Uterus (tissue), 4 donors: ENCODE measurements around the gene GTPBP4. TPM values are rescaled to one million over a fixed set of nuclear protein-coding genes. Genes with fewer than 3 reads are reported as not detected.

ENCODE experiments used
- DNase-seq, 2 donors: peaks; one replicate each; pipeline ENCODE4 v3.0.0-alpha.2; 2019 to 2020
- H3K27ac ChIP-seq, 2 donors: fragments of 200-600 bp; sonication (generic); 1 replicate in 1 of 2; 2 replicates in 1 of 2; pipeline ENCODE4 v1.5.1; 2016 to 2018
- H3K27me3 ChIP-seq, 2 donors: fragments of 200-600 bp; sonication (generic); one replicate each; pipeline ENCODE4 v1.5.1; 2018 to 2019; ENCODE audit warnings: control low read depth in 1 of 2
- H3K36me3 ChIP-seq, 2 donors: fragments of 200-600 bp; sonication (generic); one replicate each; pipeline ENCODE4 v1.5.1; 2019; ENCODE audit warnings: control low read depth in 1 of 2
- H3K4me1 ChIP-seq, 2 donors: fragments of 200-600 bp; sonication (generic); one replicate each; pipeline ENCODE4 v1.5.1; 2018 to 2019; ENCODE audit warnings: control low read depth in 1 of 2
- H3K4me3 ChIP-seq, 2 donors: fragments of 200-600 bp; sonication (generic); 1 replicate in 1 of 2; 2 replicates in 1 of 2; pipeline ENCODE4 v1.5.1; 2018 to 2019; ENCODE audit warnings: mild to moderate bottlenecking in 1 of 2
- H3K9me3 ChIP-seq, 2 donors: fragments of 200-600 bp; sonication (generic); one replicate each; pipeline ENCODE4 v1.5.1; 2019; ENCODE audit warnings: control low read depth in 1 of 2
- POLR2A ChIP-seq, 2 donors: fragments of 450-650 bp; IDR thresholded peaks; one replicate each; pipeline ENCODE4 v1.6.1; 2016; ENCODE audit warnings: antibody characterized with exemption in 2 of 2, mild to moderate bottlenecking in 1 of 2, moderate library complexity in 1 of 2
- intact Hi-C: fragments of 100-400 bp; cut with DNase I; formaldehyde crosslinking; loops from one replicate; pipeline ENCODE4 v1.15.1; 2023; ENCODE audit warnings: low total_unique reads
- total RNA-seq, 4 donors: library from RNA; depleted of rRNA in 3 of 4; stranded (reverse); fragments of >200 nt in 3 of 4; gene quantifications; one replicate each; pipeline versions ENCODE4 v1.1.0 to v1.2.4, GENCODE V29; 2014 to 2023
- TF ChIP-seq, protein P1 (sequence below), 4 experiments: fragments of 200-600 bp in 2 of 4; fragments of 450-650 bp in 2 of 4; sonication (generic) in 2 of 4; IDR thresholded peaks; one replicate each; pipeline ENCODE4 v1.5.1; 2016 to 2019; ENCODE audit warnings: antibody characterized with exemption in 4 of 4, mild to moderate bottlenecking in 2 of 4, moderate library complexity in 1 of 4
- donor health status: DM: yes; HTN: yes; CAD: no.

GTPBP4 gene
- total RNA-seq, 4 donors from 2014 or later = 10.5 to 49.0 (median 20.1) TPM

DNA sequence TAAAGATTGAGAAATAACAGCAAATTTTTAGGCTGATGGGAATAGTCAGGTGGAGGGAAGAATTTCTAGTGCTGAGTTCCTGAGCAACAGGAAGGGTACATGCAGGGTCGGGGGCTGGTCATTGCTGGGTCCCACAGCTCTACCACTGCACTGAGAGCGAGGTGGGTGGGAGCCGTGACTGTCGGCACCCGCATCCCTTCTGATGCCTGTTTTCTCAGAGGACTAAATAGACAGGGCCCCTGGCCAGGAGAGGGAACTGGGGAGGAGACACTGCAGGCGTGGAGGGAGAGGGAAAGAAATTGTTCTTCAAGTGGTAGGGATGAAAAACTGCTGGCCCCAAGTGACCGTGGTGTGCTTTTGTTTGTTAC, 7.3 kb downstream of the GTPBP4 start:
- no peak for DNase-seq
- H3K9me3 ChIP-seq = no peaks in the 10 kb centered on the region
- TF ChIP-seq POLR2A (IDR thresholded peaks at IDR 0.05) = no peak
- TF ChIP-seq, protein P1, sequence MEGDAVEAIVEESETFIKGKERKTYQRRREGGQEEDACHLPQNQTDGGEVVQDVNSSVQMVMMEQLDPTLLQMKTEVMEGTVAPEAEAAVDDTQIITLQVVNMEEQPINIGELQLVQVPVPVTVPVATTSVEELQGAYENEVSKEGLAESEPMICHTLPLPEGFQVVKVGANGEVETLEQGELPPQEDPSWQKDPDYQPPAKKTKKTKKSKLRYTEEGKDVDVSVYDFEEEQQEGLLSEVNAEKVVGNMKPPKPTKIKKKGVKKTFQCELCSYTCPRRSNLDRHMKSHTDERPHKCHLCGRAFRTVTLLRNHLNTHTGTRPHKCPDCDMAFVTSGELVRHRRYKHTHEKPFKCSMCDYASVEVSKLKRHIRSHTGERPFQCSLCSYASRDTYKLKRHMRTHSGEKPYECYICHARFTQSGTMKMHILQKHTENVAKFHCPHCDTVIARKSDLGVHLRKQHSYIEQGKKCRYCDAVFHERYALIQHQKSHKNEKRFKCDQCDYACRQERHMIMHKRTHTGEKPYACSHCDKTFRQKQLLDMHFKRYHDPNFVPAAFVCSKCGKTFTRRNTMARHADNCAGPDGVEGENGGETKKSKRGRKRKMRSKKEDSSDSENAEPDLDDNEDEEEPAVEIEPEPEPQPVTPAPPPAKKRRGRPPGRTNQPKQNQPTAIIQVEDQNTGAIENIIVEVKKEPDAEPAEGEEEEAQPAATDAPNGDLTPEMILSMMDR (IDR thresholded peaks at IDR 0.05) = no peak
- H3K27me3 ChIP-seq = no peaks in the 10 kb centered on the region
- no peak overlapping the region for H3K27ac ChIP-seq
- H3K4me3 ChIP-seq = no peak overlapping the region
- no peaks in the 10 kb centered on the region for H3K4me1 ChIP-seq
- H3K36me3 ChIP-seq = no peaks in the 10 kb centered on the region
- intact Hi-C loops = no loop called here

DNA sequence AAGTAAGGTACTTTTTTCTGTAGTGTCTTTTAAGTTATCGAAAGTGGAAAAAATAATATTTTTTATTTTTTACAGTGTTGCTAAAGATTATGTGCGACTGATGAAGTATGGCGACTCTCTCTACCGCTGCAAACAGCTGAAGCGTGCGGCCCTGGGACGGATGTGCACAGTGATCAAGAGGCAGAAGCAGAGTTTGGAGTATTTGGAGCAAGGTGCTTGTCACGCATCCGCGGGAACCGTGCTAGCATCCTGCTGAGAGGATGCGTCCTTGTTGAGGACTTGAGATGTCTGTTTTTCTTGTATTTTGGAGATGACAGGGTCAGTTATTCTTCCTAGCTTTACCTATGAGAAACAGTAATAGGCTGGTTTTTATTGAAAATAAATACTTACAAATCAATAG, 7.8 kb downstream of the GTPBP4 start:
- no peaks in the 10 kb centered on the region for H3K9me3 ChIP-seq
- no peak overlapping the region for H3K27ac ChIP-seq
- intact Hi-C loops = no loop called here
- DNase-seq = no peak
- H3K4me3 ChIP-seq = no peak overlapping the region
- no peaks in the 10 kb centered on the region for H3K36me3 ChIP-seq
- TF ChIP-seq POLR2A (IDR thresholded peaks at IDR 0.05) = no peak
- TF ChIP-seq, protein P1 (IDR thresholded peaks at IDR 0.05) = no peak
- no peaks in the 10 kb centered on the region for H3K27me3 ChIP-seq
- no peaks in the 10 kb centered on the region for H3K4me1 ChIP-seq

DNA sequence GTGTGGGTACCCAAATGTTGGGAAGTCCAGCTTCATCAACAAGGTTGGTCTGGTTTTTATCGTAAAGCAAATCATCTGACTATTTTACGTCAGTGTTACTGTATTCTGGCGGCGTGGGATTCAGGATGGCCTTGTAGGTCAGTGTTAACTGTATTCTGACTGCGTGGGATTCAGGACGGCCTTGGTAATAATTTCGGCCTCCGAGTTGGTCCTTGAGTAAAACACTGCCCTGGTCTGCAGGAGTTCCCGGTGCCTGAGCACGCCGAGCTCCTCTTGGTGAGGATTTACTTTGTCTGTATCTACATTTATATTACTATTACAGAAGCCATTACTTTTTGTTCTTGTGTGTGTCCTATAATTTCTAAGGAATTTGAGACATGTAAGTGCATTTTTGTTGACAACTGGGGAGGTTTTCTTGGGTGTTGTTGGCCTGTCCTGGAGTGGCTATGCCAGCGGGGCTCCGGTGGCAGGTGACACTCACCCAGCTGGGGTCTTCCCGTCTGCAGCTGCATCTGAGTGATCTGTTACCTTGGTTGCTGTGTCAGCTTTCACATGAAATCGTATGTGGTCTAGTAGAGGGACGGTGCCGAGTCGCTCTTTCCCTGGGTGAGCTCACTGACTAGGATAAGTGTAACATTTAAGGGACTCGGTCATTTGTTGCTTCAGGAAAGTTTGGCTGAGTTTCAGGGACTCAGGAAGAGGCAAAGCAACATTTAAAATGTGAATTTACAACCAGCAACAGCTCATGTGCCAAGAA, 9.2 kb downstream of the GTPBP4 start:
- H3K36me3 ChIP-seq = no peaks in the 10 kb centered on the region
- H3K9me3 ChIP-seq = peaks cover 0 to 8% of the 10 kb centered on the region in 2 donors
- H3K4me3 ChIP-seq = no peak overlapping the region
- DNase-seq = no peak
- no peaks in the 10 kb centered on the region for H3K4me1 ChIP-seq
- TF ChIP-seq, protein P1 (IDR thresholded peaks at IDR 0.05) = no peak
- TF ChIP-seq POLR2A (IDR thresholded peaks at IDR 0.05) = no peak
- intact Hi-C loops = no loop called here
- no peak overlapping the region for H3K27ac ChIP-seq
- no peaks in the 10 kb centered on the region for H3K27me3 ChIP-seq

DNA sequence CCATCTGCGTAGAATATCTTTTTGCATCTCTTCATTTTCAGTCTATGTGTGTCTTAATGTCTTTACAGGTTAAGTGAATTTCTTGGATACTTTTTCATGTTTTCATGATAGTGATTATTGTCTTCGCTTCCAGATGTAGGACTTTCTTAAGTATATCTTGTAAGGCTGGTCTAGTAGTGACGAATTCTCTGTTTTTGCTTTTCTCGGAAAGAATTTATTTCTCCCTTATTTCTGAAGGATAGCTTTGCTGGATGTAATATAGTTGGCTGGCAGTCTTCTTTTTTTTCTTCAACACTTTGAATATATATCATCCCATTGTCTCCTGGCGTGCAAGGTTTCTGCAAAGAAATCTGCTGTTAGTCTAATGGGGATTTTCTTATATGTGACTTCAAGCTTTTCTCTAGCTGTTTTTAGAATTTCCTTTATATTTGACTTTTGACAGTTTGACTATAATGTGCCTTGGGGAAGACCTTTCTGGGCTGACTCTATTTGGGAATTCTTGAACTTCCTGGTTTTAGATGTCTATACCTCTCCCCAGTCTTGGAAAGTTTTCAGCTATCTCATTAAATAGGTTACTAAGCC, 14.3 kb downstream of the GTPBP4 start:
- Histone ChIP-seq H3K9me3 (peaks cover 3 to 20% of the 10 kb centered on the region in 2 donors), H3K36me3 (no peaks in the 10 kb centered on the region), H3K27ac (no peak overlapping the region), H3K4me1 (no peaks in the 10 kb centered on the region), H3K4me3 (no peak overlapping the region), H3K27me3 (no peaks in the 10 kb centered on the region)
- TF ChIP-seq, protein P1 (IDR thresholded peaks at IDR 0.05) = no peak
- no peak for TF ChIP-seq POLR2A (IDR thresholded peaks at IDR 0.05)
- intact Hi-C loops = no loop called here
- no peak for DNase-seq

DNA sequence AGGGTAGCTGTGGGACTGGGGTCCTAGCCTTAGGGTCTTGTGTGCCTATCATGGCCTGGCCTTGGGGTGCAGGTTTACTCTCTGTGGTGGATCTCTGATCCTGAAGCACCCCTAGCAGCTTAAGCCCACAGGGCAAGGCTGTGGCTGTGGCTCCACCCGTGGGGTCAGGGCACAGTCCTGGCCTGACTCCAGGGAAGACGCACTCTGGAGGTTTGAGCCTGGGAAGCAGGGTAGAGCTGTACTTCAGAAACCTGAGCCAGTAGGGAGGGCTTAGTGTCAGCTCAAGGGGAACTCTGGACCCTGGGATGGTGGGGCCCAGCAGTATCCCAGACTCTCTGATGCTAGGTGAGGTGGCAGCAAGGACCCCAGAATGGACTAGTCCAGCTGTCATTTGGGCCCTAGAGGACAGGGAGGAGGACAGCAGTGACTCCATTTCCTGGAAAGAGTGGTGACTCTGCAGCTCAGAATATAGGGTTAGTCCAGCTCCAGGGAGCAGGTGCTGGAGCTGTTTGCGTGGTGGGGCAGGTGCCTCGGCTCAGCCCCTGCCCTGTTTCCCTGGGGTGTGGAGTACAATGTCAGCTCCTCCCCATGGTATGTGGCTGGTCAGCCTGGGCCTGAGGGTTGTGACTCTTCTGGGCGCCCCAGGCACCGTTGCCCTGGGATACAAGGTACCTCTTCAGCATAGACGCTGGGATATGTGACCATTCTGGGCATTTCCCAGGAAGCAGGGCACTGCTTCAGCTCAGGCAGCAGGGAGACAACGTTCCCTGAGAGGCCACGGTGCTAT, 15.8 kb downstream of the GTPBP4 start:
- no peaks in the 10 kb centered on the region for H3K36me3 ChIP-seq
- peaks cover 3 to 20% of the 10 kb centered on the region in 2 donors for H3K9me3 ChIP-seq
- no peaks in the 10 kb centered on the region for H3K4me1 ChIP-seq
- no peak for DNase-seq
- H3K4me3 ChIP-seq = no peak overlapping the region
- intact Hi-C loops = no loop called here
- H3K27me3 ChIP-seq = no peaks in the 10 kb centered on the region
- TF ChIP-seq, protein P1 (IDR thresholded peaks at IDR 0.05) = no peak
- TF ChIP-seq POLR2A (IDR thresholded peaks at IDR 0.05) = no peak
- no peak overlapping the region for H3K27ac ChIP-seq
